Glutamatergic neuron (in vitro differentiated cells): ENCODE measurements around the gene FCAMR. TPM values are rescaled to one million over a fixed set of nuclear protein-coding genes. Genes with fewer than 3 reads are reported as not detected.

ENCODE experiments used
- DNase-seq: peaks from one replicate; pipeline ENCODE4 v3.0.0; 2022
- H3K27ac Mint-ChIP-seq: one replicate; pipeline ENCODE4 v1.8.0; 2020; ENCODE audit warnings: mild to moderate bottlenecking, mixed read lengths, inconsistent platforms; ENCODE audit not compliant: unreplicated experiment
- H3K27me3 Mint-ChIP-seq: one replicate; pipeline ENCODE4 v1.8.0; 2020; ENCODE audit warnings: mild to moderate bottlenecking, moderate library complexity, mixed read lengths, inconsistent platforms; ENCODE audit not compliant: unreplicated experiment
- H3K36me3 Mint-ChIP-seq: one replicate; pipeline ENCODE4 v1.8.0; 2020; ENCODE audit warnings: mild to moderate bottlenecking, mixed read lengths, inconsistent platforms; ENCODE audit not compliant: unreplicated experiment
- H3K4me1 Mint-ChIP-seq: one replicate; pipeline ENCODE4 v1.8.0; 2020; ENCODE audit warnings: mild to moderate bottlenecking, low read depth, mixed read lengths, inconsistent platforms; ENCODE audit not compliant: unreplicated experiment
- H3K4me3 Mint-ChIP-seq: one replicate; pipeline ENCODE4 v1.8.0; 2020; ENCODE audit warnings: mild to moderate bottlenecking, mixed read lengths, inconsistent platforms; ENCODE audit not compliant: unreplicated experiment
- H3K9me3 Mint-ChIP-seq: one replicate; pipeline ENCODE4 v1.8.0; 2020; ENCODE audit warnings: mild to moderate bottlenecking, moderate library complexity, mixed read lengths, inconsistent platforms; ENCODE audit not compliant: unreplicated experiment
- total RNA-seq: library from RNA; stranded (reverse); fragmentation: NEBNext Ultra II Directional; extraction: Animal tissue kit (Norgen Biotek cat#: 25700); gene quantifications from one replicate; pipeline ENCODE4 v1.2.1, GENCODE V29; 2021; ENCODE audit not compliant: unreplicated experiment
- TF ChIP-seq, protein P1 (sequence below): fragments of 200-600 bp; sonication (generic); IDR thresholded peaks from one replicate; pipeline ENCODE4 v1.5.0; 2021; ENCODE audit not compliant: partially characterized antibody, unreplicated experiment

The FCAMR gene
- total RNA-seq, 1 donor from 2014 or later = not detected

DNA sequence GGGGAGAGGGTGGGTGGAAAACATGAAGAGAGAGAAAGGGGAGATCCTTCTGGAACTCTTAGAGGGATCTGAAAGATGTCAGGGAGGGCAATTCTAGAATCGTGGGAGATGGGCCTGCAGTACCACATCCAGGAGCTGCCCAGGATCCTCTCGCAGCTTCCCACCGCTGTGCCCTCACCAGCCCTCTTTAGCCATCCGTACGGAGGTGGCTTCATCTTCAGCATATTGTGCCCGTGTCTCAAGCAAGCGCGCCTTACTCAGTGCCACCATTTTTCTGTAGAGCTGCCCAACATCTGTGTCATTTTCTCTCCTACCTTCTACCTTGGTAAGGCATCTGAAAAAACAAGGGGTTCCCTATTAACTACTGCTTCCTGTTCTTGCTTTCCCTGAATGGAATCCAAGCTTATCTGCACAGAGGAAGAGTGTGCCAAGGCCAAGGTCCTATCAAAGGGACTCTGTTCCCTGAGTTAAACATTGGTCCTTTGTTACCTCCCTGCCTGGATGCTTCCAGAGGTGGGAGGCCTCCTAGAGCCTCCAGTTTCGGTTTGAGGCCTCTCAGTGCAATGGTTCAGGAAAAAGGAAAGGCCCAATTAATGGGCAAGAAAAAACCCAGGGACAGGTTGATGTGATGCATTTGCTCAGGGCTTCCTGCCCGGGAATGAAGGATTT is 39.1 kb upstream of the FCAMR start:
- H3K36me3 Mint-ChIP-seq = no peaks in the 10 kb centered on the region
- DNase-seq = no peak
- TF ChIP-seq, protein P1, sequence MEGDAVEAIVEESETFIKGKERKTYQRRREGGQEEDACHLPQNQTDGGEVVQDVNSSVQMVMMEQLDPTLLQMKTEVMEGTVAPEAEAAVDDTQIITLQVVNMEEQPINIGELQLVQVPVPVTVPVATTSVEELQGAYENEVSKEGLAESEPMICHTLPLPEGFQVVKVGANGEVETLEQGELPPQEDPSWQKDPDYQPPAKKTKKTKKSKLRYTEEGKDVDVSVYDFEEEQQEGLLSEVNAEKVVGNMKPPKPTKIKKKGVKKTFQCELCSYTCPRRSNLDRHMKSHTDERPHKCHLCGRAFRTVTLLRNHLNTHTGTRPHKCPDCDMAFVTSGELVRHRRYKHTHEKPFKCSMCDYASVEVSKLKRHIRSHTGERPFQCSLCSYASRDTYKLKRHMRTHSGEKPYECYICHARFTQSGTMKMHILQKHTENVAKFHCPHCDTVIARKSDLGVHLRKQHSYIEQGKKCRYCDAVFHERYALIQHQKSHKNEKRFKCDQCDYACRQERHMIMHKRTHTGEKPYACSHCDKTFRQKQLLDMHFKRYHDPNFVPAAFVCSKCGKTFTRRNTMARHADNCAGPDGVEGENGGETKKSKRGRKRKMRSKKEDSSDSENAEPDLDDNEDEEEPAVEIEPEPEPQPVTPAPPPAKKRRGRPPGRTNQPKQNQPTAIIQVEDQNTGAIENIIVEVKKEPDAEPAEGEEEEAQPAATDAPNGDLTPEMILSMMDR = no peak
- peaks cover 2% of the 10 kb centered on the region for H3K9me3 Mint-ChIP-seq
- no peaks in the 10 kb centered on the region for H3K4me1 Mint-ChIP-seq
- peaks cover 3% of the 10 kb centered on the region for H3K27me3 Mint-ChIP-seq
- H3K27ac Mint-ChIP-seq = no peak overlapping the region
- no peak overlapping the region for H3K4me3 Mint-ChIP-seq

DNA sequence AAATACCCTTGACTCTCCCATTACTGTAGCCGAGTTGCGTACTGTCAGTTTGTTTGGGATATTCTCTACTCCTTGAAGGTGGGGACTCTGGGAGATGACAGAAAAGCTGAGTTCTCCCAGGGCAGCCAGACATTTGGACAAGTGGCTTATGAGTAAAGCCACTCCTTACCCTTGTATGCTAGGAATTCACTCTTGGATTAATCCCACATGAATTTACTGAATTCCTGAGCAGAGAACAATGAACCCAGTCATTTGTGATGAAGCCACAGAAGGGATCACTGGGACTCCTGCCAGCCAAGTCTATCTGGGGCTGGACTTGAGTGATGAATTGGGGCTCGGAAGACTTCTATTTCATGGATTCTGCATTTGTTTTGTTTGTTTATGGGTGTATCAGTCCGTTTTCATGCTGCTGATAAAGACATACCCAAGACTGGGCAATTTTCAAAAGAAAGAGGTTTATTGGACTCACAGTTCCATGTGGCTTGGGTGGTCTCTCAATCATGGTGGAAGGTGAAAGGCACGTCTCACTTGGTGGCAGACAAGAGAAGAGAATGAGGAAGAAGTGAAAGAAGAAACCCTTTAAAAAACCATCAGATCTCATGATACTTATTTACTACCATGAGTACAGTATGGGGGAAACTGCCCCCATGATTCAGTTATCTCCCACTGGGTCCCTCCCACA is 37.2 kb upstream of the FCAMR start:
- TF ChIP-seq, protein P1 = no peak
- Mint-ChIP-seq H3K9me3 (peaks cover 2% of the 10 kb centered on the region), H3K27ac (no peak overlapping the region), H3K4me3 (no peak overlapping the region), H3K36me3 (no peaks in the 10 kb centered on the region), H3K4me1 (no peaks in the 10 kb centered on the region), H3K27me3 (no peaks in the 10 kb centered on the region)
- DNase-seq = no peak

DNA sequence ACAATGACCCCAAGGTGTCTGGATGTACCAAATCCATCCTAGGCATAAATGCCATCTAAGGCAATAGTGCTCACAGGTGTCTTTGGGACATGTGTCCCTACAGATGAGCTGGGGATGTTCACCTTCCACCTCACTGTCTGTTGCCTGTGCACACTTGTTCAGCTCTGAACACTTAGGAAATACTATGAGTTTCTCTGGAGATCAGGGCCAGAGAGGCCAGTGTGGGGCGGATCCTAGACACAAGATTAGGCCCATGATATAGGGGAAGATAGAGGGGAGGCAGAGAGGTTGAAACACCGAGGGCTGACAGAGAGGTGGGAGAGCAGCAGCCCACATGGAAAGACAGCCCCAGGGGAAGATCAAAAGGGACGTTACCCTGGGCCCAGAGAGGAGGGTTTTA is 36.7 kb upstream of the FCAMR start:
- Mint-ChIP-seq H3K4me1 (no peaks in the 10 kb centered on the region), H3K36me3 (no peaks in the 10 kb centered on the region), H3K27ac (no peak overlapping the region), H3K9me3 (peaks cover 2% of the 10 kb centered on the region), H3K4me3 (no peak overlapping the region), H3K27me3 (no peaks in the 10 kb centered on the region)
- no peak for DNase-seq
- TF ChIP-seq, protein P1 = no peak

GRCh38 chr1:207006083-207006482 is 35.8 kb upstream of the FCAMR start:
- no peaks in the 10 kb centered on the region for H3K36me3 Mint-ChIP-seq
- no peak overlapping the region for H3K4me3 Mint-ChIP-seq
- DNase-seq = no peak
- H3K9me3 Mint-ChIP-seq = peaks cover 2% of the 10 kb centered on the region
- TF ChIP-seq, protein P1 = no peak
- no peaks in the 10 kb centered on the region for H3K4me1 Mint-ChIP-seq
- no peak overlapping the region for H3K27ac Mint-ChIP-seq
- H3K27me3 Mint-ChIP-seq = no peaks in the 10 kb centered on the region
